Heart left ventricle (tissue), 13 donors: ENCODE results near the gene IL10RB.

ENCODE experiments used
- CTCF ChIP-seq, 12 donors: fragments of 200-600 bp; sonication (generic) in 4 of 12; IDR thresholded peaks; one replicate each; pipeline versions ENCODE4 v1.5.0 to v1.8.0; 2018 to 2022; ENCODE audit warnings: antibody characterized with exemption in 12 of 12, mild to moderate bottlenecking in 5 of 12
- POLR2A ChIP-seq, 2 donors: fragments of 450-650 bp; IDR thresholded peaks; one replicate each; pipeline ENCODE4 v1.6.1; 2017; ENCODE audit warnings: antibody characterized with exemption in 2 of 2, mild to moderate bottlenecking in 2 of 2, moderate library complexity in 2 of 2
- donor health status: ischemic (EF 13 %, LVEDD 7.1; RV severe dilation, severe dysfunction).
- donor health status: DM: no; HTN: yes; CAD: no.
- donor health status: DM: no; HTN: no; CAD: no.
- donor health status: ischemic (EF 25% LVEDD 6.9; RV normal size, moderate dysfunction).
- donor health status: ischemic (EF 25% LVEDD 5.7; RV mildly dilated, moderate dysfunction).
- donor health status: ischemic (EF 35%, LVEDD 5.7; RV mildly dilated, moderate dysfunction).
- donor health status: nonischemic (EF 11% LVEDD 7.7; RV severe dilation, severe dysfunction).
- donor health status: DM: yes; HTN: yes; CAD: no.
- donor health status: PGD.
- donor health status: ischemic (EF 29% LVEDD 5.4; RV normal size, mild dysfunction).
- donor health status: nonischemic (EF 23%, LVEDD 6.1; RV moderate dilation, normal function).

DNA sequence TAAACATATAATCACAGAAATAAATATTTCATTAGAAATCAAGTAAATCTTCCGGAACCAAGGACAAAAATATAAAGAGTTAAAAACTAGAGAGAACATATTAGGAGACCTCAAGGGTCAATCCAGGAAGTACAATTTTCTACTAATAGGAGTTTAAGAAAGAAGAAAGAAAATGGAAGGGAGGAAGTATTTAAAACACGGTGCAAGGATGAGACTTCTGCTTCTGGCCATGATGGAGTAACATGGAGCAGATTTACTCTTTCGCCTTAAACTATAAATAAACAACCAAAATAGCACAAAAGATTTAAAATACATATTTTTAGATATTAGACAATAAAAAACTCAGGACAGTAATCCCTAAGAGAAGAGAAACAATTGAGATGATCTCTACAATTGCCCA is 46.0 kb downstream of the IL10RB start:
- TF ChIP-seq CTCF (IDR thresholded peaks at IDR 0.05), result no peak
- no peak for TF ChIP-seq POLR2A (IDR thresholded peaks at IDR 0.05)
